Fibroblast of skin of right biceps (primary cell): ENCODE data around the gene KCNIP1.
"Not testable (repeated sequence)": the region's sequence is repeated elsewhere in the genome, so short reads cannot be mapped to it uniquely, and the experiment has no call there.

Source experiments
- DNase-seq: peaks from one replicate; pipeline ENCODE4 v3.0.0-alpha.2; 2013

The KCNIP1 gene

DNA sequence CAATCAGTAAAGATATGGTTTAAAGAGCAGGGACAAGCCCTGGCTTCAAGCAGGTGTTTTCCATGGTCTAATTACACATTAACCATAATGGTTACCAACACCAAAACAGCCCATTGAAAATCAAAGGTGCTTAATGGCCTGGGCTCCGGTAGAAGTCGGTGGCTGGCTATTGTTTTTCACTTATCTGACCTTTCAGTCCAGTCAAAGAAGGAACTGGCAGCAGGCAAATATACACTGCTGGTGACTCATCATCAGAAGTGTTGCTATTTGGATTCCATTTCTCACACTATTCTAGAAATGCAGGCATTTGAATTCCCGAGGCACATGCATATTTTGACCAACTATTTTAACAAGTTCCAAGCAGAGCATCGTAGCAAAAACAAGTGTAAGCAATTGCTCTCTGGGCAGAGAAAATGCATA lies 253.4 kb downstream of the KCNIP1 start:
- DNase-seq: peak; percentile 20

DNA sequence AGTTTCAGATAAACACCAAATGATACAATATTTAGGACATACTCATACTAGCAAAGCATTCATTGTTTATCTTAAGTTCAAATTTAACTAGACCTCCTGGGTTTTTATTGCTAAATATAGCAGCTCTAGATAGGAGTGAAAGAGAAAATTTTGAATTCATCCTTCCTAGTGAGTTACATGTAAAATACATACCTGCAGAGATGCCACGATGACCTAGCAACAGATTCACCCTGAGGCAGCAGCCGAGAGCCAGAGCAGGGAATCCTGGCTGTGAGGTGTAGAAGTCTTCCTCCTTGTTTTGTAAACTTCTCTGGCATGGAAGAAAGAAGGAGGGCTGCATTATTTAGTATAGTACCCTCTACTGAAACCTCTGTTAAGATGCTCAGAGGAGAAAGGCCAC lies 253.8 kb downstream of the KCNIP1 start:
- DNase-seq: no peak

GRCh38 chr5:170758481-170758880 lies 254.7 kb downstream of the KCNIP1 start:
- no peak for DNase-seq

DNA sequence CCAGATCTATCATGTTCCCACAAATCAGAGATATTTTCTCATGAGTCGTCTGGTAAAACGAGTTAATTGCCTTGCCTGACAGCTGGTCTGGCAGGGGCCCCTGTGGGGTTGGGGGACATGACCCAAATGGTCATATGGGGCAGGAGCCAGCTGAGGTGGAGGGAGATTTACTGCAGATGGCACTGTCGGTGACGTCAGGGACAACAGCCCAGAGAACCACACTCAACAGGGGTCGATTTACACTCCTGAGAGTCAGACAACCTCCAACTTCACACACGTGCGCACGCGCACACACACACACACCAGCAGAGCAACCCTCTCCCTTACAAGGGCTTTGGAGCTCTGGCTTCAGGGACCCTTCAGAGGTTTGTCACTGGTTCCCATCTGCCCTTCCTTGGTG lies 256.3 kb downstream of the KCNIP1 start:
- DNase-seq: no peak

GRCh38 chr5:170761048-170761707 lies 257.4 kb downstream of the KCNIP1 start:
- DNase-seq: no peak

- DNase-seq: no peak
These were observed 257.9 kb downstream of the KCNIP1 start for GRCh38 chr5:170761708-170762066.

DNA sequence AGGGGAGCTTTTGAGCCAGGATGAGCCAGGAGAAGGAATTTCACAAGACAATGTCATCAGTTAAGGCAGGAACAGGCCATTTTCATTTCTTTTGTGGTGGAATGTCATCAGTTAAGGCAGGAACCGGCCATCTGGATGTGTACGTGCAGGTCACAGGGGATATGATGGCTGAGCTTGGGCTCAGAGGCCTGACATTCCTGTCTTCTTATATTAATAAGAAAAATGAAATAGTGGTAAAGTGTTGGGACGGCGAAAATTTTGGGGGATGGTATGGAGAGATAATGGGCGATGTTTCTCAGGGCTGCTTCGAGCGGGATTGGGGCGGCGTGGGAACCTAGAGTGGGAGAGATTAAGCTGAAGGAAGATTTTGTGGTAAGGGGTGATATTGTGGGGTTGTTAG lies 258.5 kb downstream of the KCNIP1 start:
- DNase-seq: not testable (repeated sequence)

DNA sequence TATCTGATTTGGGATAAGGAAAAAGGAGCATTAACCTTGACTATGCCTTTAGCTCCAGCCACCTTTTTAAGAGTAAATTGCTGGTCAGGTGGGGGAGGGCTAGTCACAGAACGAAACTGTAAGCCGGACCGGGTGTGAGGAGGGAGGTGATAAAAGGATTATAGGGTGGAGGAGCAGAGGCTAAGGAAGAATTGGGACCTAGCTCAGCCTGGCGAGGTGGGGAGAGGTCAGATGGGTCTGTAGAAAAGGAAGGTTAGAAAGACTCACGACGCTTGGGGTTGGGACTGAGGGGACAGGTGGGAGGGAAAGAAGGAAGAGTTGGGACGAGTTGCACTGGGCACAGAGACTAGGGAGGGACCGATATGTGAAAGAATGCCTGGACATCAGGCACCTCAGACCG lies 262.0 kb downstream of the KCNIP1 start:
- DNase-seq: not testable (repeated sequence)

DNA sequence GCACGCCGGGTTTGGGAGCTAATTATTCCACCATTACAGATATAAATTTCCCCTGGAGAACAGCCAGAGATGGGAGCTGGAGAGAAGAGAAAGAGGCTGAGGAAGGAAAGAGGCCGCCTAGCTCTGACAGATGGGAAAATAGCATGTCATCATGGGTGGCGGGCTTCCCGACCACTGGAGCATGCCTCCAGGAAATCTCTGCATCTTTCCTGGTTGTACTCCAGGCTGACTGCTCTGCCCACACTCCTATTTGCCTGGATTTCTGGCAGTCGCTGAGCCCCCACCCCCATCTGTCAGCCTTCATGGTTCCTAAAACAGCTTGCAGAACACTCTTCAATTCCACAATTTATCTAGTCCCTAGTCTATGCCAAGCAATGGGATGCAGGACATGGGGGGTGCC lies 265.4 kb downstream of the KCNIP1 start:
- no peak for DNase-seq

DNA sequence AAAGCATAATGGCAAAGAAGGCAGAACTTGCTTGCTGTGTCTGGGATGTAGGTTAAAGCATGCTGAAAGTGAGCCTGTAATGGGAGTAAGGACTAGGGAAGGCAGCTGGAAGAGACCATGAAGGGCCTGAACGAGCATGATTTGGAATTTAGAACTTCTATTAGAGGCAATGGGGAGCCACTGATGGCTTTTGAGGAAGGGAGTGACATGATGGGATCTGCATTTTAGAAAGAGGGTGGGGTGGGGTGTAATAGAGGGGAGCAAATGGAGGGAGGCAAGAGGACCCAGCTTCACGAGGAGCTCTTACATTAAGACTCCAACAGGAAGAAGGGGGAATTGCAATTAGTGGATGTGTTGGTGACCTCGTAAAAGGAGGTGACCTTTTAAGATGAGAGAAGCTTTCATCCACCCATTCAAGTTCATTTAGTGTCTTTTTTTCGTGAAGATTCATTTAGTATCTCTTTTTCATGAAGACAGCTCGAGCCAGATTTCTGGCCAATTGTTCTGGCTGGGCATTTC lies 266.1 kb downstream of the KCNIP1 start:
- DNase-seq: no peak

DNA sequence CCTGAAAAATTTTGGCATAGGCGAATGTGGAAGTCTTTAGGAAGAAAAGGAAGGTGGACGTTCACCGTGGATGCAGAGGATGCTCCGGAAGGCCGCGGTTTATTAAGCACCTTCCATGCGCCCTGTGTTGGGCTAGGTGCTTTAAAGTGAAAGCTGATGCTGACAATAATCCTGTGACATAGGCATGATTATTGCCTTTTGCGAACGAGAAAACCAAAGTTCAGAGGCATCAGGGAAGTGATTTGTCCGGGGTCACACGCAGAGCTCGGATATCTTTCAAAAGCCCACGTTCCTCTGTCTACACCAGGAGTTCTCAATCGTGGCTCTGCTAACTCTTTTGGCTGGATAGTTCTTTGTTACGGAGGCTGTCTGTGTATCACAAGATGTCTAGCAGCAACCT lies 267.7 kb downstream of the KCNIP1 start:
- no peak for DNase-seq

DNA sequence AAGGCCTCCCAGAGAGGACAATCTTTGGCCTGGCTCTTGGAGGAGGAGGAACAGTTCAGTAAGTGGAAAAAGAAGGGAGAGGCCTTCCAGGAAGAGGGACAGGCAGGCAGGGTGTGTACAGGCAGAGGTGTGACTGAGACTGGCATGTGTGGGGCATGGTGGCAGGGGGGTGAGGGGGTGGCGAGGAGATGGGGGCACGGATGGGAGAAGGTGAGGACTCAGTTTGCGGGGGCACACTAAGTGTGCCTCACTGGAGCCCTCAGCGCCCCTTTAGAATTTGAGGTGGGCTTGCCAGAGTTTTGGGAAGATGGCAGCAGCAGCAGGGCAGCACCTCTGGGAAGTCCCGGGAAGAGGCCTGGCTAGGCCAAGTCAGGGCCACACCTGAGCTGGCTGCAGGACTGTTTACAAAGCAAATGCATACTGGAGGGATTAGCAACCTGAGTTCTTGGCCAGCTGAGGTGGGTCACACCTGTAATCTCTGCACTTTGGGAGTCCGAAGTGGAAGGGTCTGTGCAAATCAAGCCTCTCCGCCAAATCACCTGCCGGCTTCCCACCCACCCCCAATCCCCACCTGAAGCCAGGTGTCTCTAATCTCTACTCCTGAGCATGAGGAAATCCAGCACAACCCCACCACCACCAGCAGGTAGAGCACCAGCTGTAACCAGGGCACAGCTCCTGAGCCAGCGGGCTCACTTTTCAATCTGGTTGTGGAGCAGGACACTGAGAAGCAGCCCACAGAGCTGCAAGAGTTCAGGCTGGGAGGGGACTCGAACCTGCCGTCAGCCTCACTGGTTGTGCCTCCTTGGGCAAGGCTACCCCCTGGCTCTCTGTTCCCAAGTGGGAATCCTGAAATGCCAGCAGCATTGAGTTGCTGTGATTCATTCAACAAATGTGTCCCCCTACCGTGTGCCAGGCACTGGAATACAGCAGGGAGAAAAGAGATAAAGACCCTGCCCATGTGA lies 269.5 kb downstream of the KCNIP1 start:
- no peak for DNase-seq

DNA sequence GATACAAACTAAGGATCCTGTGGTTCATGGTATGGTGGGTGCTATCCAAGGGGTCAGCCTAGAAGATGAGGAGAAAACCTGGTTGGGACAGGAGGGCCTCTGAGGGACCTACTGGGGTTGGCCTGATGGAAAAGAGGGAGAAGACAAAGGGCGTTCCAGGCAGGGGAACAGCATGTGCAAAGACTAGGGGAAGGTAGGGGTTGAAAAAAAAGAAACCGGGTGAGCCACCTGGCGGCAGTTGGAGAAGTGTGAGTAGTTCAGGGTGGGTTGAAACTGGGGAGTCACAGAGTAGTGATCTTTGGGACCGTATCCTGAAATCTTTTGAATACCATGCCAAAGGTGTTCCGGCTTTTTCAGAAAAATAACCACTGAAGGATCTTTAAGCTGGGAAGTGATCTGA lies 271.0 kb downstream of the KCNIP1 start:
- no peak for DNase-seq

GRCh38 chr5:170781946-170782345 lies 278.1 kb downstream of the KCNIP1 start:
- no peak for DNase-seq

GRCh38 chr5:170782438-170782837 lies 278.6 kb downstream of the KCNIP1 start:
- no peak for DNase-seq

DNA sequence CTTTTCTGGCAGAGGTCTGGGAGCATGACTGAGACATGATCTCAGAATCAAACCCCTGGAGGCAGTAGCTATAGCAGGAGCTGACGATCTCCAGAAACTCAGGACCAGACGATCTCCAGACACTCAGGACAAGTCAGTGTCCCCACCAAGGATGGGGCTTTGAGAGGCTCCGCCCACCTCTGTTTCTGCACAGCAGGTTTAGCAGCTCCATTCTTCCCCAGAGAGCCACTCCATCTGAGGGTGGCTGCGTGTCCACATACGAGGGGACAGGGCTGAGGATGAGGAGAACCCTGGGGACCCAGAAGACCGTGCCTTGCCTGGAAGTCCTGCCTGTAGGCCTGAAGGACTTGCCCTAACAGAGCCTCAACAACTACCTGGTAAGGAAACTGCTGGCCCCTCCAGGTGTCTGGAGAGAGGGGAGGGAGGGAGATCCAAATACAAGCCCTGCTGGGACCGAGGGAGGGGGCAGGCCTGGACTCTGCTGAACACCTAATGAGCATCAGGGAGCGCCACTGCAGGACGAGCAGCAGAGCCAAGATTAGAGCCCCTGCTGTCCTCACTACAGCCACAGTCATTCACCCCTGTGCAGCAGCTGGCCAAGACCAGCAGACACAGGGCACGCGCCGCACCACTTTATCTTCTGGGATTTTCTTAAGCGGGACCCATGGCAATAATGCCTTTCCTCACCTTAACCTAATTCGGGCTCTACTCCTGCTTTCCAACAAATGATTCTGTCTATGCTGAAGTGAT lies 279.9 kb downstream of the KCNIP1 start, which contains the start of gene GABRP:
Gene GABRP (plus strand): TSS at position 228 of the 750 bp plus-strand sequence. CDS start 4,891 bp downstream, outside the sequence.
- no peak for DNase-seq

GRCh38 chr5:170785416-170785815 lies 281.6 kb downstream of the KCNIP1 start:
- no peak for DNase-seq
